ENCODE results near the gene PRMT5. TPM values are rescaled to one million over a fixed set of nuclear protein-coding genes. Genes with fewer than 3 reads are reported as not detected.

The PRMT5 gene
- polyA plus RNA-seq, 1 donor (not counting 4 experiments of a cell fraction or from before 2014, with no cell fraction given): 241 TPM

DNA sequence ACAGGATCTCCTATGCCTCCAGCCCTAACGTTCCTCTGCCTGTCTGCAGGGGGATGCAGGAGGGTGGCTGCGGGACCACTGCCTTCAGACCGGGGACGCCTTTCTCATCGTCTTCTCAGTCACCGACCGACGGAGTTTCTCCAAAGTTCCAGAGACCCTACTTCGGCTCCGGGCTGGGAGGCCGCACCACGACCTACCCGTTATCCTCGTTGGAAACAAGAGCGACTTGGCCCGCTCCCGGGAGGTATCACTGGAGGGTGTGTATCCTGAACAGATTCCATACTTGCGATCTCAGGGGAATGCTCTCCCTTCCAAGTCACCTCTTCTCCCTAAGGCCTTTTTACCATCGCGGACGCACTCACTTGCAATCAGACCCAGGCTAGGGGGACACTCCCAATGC, 43.2 kb downstream of the PRMT5 start:
- Histone ChIP-seq H3K79me2 (ENCODE audit: control insufficient read depth, insufficient read depth, low read length) (no peaks in the 10 kb centered on the region), H4K20me1 (ENCODE audit: control insufficient read depth, extremely low read depth, insufficient read depth, low read length) (no peaks in the 10 kb centered on the region), H3K4me3 (ENCODE audit: control insufficient read depth in 2 of 3, extremely low read depth in 1 of 3, insufficient read depth in 2 of 3, low read depth in 1 of 3, low read length in 3 of 3) (no peak overlapping the region), H3K27ac (ENCODE audit: control insufficient read depth, insufficient read depth, low read length) (no peak overlapping the region), H3K4me1 (ENCODE audit: control insufficient read depth, extremely low read depth, insufficient read depth, low read length) (peaks cover 26% of the 10 kb centered on the region), H3K9me3 (ENCODE audit: control insufficient read depth, low read depth, low read length) (no peaks in the 10 kb centered on the region), H3K4me2 (ENCODE audit: control insufficient read depth, extremely low read depth, insufficient read depth, low read depth, low read length) (no peak overlapping the region), H2AFZ (ENCODE audit: control insufficient read depth, low read length) (peak overlapping the region; percentile 87), H3K9me1 (ENCODE audit: control insufficient read depth, extremely low read depth, insufficient read depth, low read length) (no peaks in the 10 kb centered on the region), H3K36me3 (ENCODE audit: control insufficient read depth in 2 of 2, extremely low read depth in 1 of 2, insufficient read depth in 2 of 2, low read length in 2 of 2) (no peaks in the 10 kb centered on the region), H3K9ac (ENCODE audit: control insufficient read depth, extremely low read depth, insufficient read depth, low read length) (no peak overlapping the region), H3K27me3 (ENCODE audit: control insufficient read depth, extremely low read depth, insufficient read depth, low read length) (no peaks in the 10 kb centered on the region)
- no peak for TF ChIP-seq EZH2 (IDR thresholded peaks at IDR 0.05; ENCODE audit: low read length)
- TF ChIP-seq, protein P1, sequence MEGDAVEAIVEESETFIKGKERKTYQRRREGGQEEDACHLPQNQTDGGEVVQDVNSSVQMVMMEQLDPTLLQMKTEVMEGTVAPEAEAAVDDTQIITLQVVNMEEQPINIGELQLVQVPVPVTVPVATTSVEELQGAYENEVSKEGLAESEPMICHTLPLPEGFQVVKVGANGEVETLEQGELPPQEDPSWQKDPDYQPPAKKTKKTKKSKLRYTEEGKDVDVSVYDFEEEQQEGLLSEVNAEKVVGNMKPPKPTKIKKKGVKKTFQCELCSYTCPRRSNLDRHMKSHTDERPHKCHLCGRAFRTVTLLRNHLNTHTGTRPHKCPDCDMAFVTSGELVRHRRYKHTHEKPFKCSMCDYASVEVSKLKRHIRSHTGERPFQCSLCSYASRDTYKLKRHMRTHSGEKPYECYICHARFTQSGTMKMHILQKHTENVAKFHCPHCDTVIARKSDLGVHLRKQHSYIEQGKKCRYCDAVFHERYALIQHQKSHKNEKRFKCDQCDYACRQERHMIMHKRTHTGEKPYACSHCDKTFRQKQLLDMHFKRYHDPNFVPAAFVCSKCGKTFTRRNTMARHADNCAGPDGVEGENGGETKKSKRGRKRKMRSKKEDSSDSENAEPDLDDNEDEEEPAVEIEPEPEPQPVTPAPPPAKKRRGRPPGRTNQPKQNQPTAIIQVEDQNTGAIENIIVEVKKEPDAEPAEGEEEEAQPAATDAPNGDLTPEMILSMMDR (optimal IDR thresholded peaks at IDR 0.05 in 1 of 3, IDR thresholded peaks at IDR 0.05 in 1 of 3, conservative IDR thresholded peaks at IDR 0.05 in 1 of 3; ENCODE audit: extremely low read depth in 1 of 3, insufficient read depth in 2 of 3, low read length in 3 of 3): no peak
- dilution Hi-C loops (cut with MboI; ENCODE audit: extremely low pct_ligation_motif_present, low sequenced_read_pairs): no loop called here
- no peak for DNase-seq (ENCODE audit: low read depth, low spot score)
- no peak for FAIRE-seq

DNA sequence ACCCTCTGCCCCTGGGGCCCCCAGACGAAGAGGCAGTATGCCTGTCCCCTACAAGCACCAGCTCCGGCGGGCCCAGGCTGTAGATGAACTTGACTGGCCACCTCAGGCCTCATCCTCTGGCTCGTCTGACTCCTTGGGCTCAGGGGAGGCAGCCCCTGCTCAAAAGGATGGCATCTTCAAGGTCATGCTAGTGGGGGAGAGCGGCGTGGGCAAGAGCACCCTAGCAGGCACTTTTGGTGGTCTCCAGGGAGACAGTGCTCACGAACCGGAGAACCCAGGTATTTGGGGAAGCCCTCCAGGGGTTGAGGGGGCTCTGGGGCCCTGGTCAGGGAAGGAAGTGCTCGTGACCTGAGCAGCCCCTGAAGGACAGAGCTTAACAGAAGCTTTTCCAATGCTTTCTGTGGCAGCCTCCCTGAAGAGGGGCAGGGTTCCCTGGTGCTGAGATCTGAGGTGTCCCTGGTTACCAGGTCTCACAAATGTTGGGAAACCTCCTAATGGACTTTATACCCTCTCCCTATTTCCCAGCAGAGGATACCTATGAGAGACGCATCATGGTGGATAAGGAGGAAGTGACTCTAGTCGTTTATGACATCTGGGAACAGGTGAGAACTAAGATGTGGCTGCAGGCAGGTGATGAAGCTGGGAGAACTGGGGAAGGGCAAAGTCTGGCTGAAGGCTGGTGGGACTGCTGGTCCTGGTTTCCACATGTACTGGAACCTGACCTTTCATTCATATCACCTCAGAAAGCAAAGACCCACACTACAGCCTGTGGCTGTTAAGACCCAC, 44.2 kb downstream of the PRMT5 start:
- no peaks in the 10 kb centered on the region for H4K20me1 ChIP-seq (ENCODE audit: control insufficient read depth, extremely low read depth, insufficient read depth, low read length)
- dilution Hi-C loops (cut with MboI; ENCODE audit: extremely low pct_ligation_motif_present, low sequenced_read_pairs): no loop called here
- H2AFZ ChIP-seq (ENCODE audit: control insufficient read depth, low read length): no peak overlapping the region
- H3K27me3 ChIP-seq (ENCODE audit: control insufficient read depth, extremely low read depth, insufficient read depth, low read length): no peaks in the 10 kb centered on the region
- H3K4me1 ChIP-seq (ENCODE audit: control insufficient read depth, extremely low read depth, insufficient read depth, low read length): peaks cover 18% of the 10 kb centered on the region
- no peak for FAIRE-seq
- H3K9ac ChIP-seq (ENCODE audit: control insufficient read depth, extremely low read depth, insufficient read depth, low read length): no peak overlapping the region
- no peaks in the 10 kb centered on the region for H3K9me1 ChIP-seq (ENCODE audit: control insufficient read depth, extremely low read depth, insufficient read depth, low read length)
- H3K36me3 ChIP-seq (ENCODE audit: control insufficient read depth in 2 of 2, extremely low read depth in 1 of 2, insufficient read depth in 2 of 2, low read length in 2 of 2): no peaks in the 10 kb centered on the region
- no peak overlapping the region for H3K4me3 ChIP-seq (ENCODE audit: control insufficient read depth in 2 of 3, extremely low read depth in 1 of 3, insufficient read depth in 2 of 3, low read depth in 1 of 3, low read length in 3 of 3)
- H3K79me2 ChIP-seq (ENCODE audit: control insufficient read depth, insufficient read depth, low read length): no peaks in the 10 kb centered on the region
- TF ChIP-seq, protein P1 (optimal IDR thresholded peaks at IDR 0.05 in 1 of 3, IDR thresholded peaks at IDR 0.05 in 1 of 3, conservative IDR thresholded peaks at IDR 0.05 in 1 of 3; ENCODE audit: extremely low read depth in 1 of 3, insufficient read depth in 2 of 3, low read length in 3 of 3): no peak
- TF ChIP-seq EZH2 (IDR thresholded peaks at IDR 0.05; ENCODE audit: low read length): no peak
- no peaks in the 10 kb centered on the region for H3K9me3 ChIP-seq (ENCODE audit: control insufficient read depth, low read depth, low read length)
- no peak overlapping the region for H3K27ac ChIP-seq (ENCODE audit: control insufficient read depth, insufficient read depth, low read length)
- no peak for DNase-seq (ENCODE audit: low read depth, low spot score)
- H3K4me2 ChIP-seq (ENCODE audit: control insufficient read depth, extremely low read depth, insufficient read depth, low read depth, low read length): no peak overlapping the region
